Left ventricle myocardium inferior (tissue), 1 donor: ENCODE results near the gene OR2T11. TPM values are rescaled to one million over a fixed set of nuclear protein-coding genes. Genes with fewer than 3 reads are reported as not detected.
"Not testable (repeated sequence)": the region's sequence is repeated elsewhere in the genome, so short reads cannot be mapped to it uniquely, and the experiment has no call there.

ENCODE experiments used
- DNase-seq: peaks from one replicate; pipeline ENCODE4 v3.0.0-alpha.2; 2020
- H3K27ac ChIP-seq: fragments of 200-600 bp; replicated peaks from 2 replicates; pipeline ENCODE4 v1.8.0; 2021
- H3K27me3 ChIP-seq: fragments of 200-600 bp; 2 replicates; pipeline ENCODE4 v1.8.0; 2021; ENCODE audit warnings: low read depth
- H3K36me3 ChIP-seq: fragments of 200-600 bp; 2 replicates; pipeline ENCODE4 v1.8.0; 2021
- H3K4me1 ChIP-seq: fragments of 200-600 bp; 2 replicates; pipeline ENCODE4 v1.8.0; 2021
- H3K4me3 ChIP-seq: fragments of 200-600 bp; 2 replicates; pipeline ENCODE4 v1.8.0; 2021; ENCODE audit warnings: mild to moderate bottlenecking, moderate library complexity
- H3K9me3 ChIP-seq: fragments of 200-600 bp; replicated peaks from 2 replicates; pipeline ENCODE4 v1.8.0; 2021
- intact Hi-C: fragments of 100-400 bp; cut with micrococcal nuclease; formaldehyde crosslinking; loops from one replicate; pipeline ENCODE4 v1.11.0; 2022
- total RNA-seq: library from RNA; stranded (reverse); fragmentation: NEBNext Ultra II Directional; extraction: Animal tissue kit (Norgen Biotek cat#: 25700); gene quantifications from one replicate; pipeline ENCODE4 v1.2.1, GENCODE V29; 2021
- TF ChIP-seq, protein P1 (sequence below): fragments of 200-600 bp; IDR thresholded peaks from 2 replicates; pipeline ENCODE4 v1.8.0; 2021; ENCODE audit warnings: antibody characterized with exemption, mild to moderate bottlenecking, borderline replicate concordance
- donor health status: DM: no; HTN: yes; CAD: no; lungs with severe emphysema.

Gene OR2T11
- total RNA-seq, 1 donor from 2014 or later: not detected

DNA sequence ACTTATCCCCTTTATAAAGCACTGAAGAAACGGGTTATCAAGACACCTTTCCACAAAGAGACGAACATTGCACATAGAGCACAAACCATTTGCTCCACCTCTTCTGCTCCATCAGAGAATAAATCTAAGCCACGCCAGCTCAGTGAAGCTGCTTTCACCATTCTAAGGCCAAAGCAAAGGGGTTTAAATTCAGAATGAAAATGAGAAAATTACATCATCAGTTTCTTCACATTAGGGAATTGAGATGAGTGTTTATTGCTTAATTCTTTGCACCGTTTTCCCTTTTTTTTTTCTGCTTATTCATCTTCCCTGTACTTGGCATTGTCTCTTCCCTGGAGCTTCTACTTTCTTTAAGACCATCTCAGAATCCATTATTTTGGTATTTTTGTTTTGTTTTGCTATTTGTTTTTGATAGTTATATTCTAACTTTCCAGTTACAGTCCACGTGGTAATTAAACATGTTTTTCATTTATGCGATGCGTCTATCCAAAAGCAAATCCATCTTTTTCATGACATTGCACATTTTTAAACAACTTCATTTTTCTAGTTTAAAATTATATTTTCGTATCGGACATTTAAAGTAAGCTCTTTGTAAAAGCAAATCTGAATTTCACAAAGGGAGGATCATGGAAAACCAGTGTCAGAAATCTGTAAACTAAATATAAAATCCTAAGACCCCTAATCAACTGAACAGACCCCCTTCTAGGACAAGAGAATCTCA lies 58.5 kb downstream of the OR2T11 start:
- H3K36me3 ChIP-seq: no peaks in the 10 kb centered on the region
- intact Hi-C loops: no loop called here
- DNase-seq: no peak
- no peaks in the 10 kb centered on the region for H3K27me3 ChIP-seq
- TF ChIP-seq, protein P1, sequence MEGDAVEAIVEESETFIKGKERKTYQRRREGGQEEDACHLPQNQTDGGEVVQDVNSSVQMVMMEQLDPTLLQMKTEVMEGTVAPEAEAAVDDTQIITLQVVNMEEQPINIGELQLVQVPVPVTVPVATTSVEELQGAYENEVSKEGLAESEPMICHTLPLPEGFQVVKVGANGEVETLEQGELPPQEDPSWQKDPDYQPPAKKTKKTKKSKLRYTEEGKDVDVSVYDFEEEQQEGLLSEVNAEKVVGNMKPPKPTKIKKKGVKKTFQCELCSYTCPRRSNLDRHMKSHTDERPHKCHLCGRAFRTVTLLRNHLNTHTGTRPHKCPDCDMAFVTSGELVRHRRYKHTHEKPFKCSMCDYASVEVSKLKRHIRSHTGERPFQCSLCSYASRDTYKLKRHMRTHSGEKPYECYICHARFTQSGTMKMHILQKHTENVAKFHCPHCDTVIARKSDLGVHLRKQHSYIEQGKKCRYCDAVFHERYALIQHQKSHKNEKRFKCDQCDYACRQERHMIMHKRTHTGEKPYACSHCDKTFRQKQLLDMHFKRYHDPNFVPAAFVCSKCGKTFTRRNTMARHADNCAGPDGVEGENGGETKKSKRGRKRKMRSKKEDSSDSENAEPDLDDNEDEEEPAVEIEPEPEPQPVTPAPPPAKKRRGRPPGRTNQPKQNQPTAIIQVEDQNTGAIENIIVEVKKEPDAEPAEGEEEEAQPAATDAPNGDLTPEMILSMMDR: no peak
- no peak overlapping the region for H3K27ac ChIP-seq
- peaks cover 10% of the 10 kb centered on the region for H3K9me3 ChIP-seq
- H3K4me3 ChIP-seq: no peak overlapping the region
- no peaks in the 10 kb centered on the region for H3K4me1 ChIP-seq

DNA sequence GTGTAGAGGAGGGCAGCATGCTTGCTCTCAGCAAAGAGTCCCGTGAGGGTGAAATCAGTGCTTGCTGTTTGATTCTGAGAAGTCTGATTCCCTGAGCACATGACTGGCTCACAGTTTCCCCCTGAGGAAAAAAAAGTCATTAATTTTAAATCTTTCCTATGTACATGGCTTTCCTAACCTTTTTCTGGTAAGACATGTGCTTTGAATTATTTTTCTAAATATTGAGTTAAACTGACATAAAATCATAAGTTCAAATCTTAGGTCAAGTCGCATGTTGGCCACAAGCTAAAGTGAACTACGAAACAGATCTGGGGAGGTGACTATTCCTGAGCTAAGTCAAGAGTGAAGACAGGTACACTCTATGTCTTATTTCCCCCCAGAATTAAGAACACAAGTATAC lies 60.2 kb downstream of the OR2T11 start, which contains the start of gene OR2T34:
Gene OR2T34 (minus strand): TSS at position 101 of the 400 bp plus-strand sequence. CDS start 0 bp downstream, at position 101.
- H3K27me3 ChIP-seq, DNase-seq, H3K4me3 ChIP-seq, H3K4me1 ChIP-seq, H3K27ac ChIP-seq, H3K36me3 ChIP-seq, intact Hi-C loops, H3K9me3 ChIP-seq: not testable (repeated sequence)

DNA sequence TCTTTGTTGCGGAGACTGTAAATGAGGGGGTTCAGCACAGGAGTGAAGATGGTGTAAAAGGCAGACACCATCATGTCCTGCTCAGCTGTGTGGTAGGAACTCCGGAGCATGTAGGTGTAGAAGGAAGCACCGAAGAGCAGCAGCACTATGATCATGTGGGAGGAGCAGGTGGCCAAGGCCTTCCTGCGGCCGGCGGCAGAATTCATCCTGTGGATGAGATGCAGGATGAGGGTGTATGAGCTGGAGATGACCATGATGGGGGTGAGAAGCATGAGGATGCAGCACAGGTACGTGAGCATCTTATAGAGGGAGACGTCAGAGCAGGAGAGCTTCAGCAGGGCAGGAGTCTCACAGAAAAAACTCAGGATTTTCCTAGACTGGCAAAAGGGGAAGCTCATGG lies 61.0 kb downstream of the OR2T11 start:
- H3K9me3 ChIP-seq, DNase-seq, H3K27me3 ChIP-seq, H3K4me1 ChIP-seq, H3K4me3 ChIP-seq, intact Hi-C loops, H3K36me3 ChIP-seq, H3K27ac ChIP-seq: not testable (repeated sequence)

Other genes with a start within 250 kb of the OR2T11 start
- not detected for gene OR2T1, start 232.0 kb downstream of the OR2T11 start, total RNA-seq
- not detected for gene OR2T2, start 189.5 kb downstream of the OR2T11 start, total RNA-seq
- gene OR2T3, start 161.7 kb downstream of the OR2T11 start, total RNA-seq: not detected
- gene OR2T5, start 146.5 kb downstream of the OR2T11 start, total RNA-seq: not detected
- not detected for gene OR2G6, start 127.0 kb downstream of the OR2T11 start, total RNA-seq
- gene OR2T29, start 72.3 kb downstream of the OR2T11 start, total RNA-seq: not detected
- not detected for gene OR2T34, start 60.3 kb downstream of the OR2T11 start, total RNA-seq
- not detected for gene OR2T10, start 37.4 kb downstream of the OR2T11 start, total RNA-seq
- gene OR2T35, start 10.2 kb upstream of the OR2T11 start, total RNA-seq: not detected
- gene OR2T27, start 20.4 kb upstream of the OR2T11 start, total RNA-seq: not detected
- not detected for gene OR14I1, start 67.7 kb upstream of the OR2T11 start, total RNA-seq
- gene LYPD8, start 120.7 kb upstream of the OR2T11 start, total RNA-seq: not detected
- 18.0 TPM for gene SH3BP5L, start 190.8 kb upstream of the OR2T11 start, total RNA-seq
- gene ZNF672, start 203.1 kb upstream of the OR2T11 start, total RNA-seq: 43.1 TPM
- gene ZNF692, start 224.0 kb upstream of the OR2T11 start, total RNA-seq: 23.0 TPM